GM13976 (cell line): ENCODE measurements around the gene ZMYM1.
"Not testable (repeated sequence)": the region's sequence is repeated elsewhere in the genome, so short reads cannot be mapped to it uniquely, and the experiment has no call there.

Experiments
- DNase-seq: peaks from one replicate; pipeline ENCODE4 v3.0.0; 2012; ENCODE audit warnings: low spot score
- CTCF ChIP-seq: IDR thresholded peaks from 2 replicates; pipeline ENCODE4 v1.5.1; 2012; ENCODE audit warnings: borderline replicate concordance, mild to moderate bottlenecking; ENCODE audit not compliant: insufficient read depth; ENCODE audit errors: extremely low read depth, missing control alignments, control extremely low read depth
- in situ Hi-C: fragments of 300-500 bp; cut with MboI; formaldehyde crosslinking; loops from one replicate; pipeline ENCODE4 v1.12.0; 2022; ENCODE audit warnings: low sequenced_read_pairs, mixed read lengths, inconsistent platforms; ENCODE audit not compliant: unreplicated experiment

Gene ZMYM1

GRCh38 chr1:35129080-35129479 is 49.9 kb downstream of the ZMYM1 start:
- no peak for DNase-seq
- in situ Hi-C loops = no loop called here
- TF ChIP-seq CTCF = no peak

GRCh38 chr1:35136780-35137179 is 57.6 kb downstream of the ZMYM1 start:
- DNase-seq = no peak
- in situ Hi-C loops = no loop called here
- no peak for TF ChIP-seq CTCF

- in situ Hi-C loops, DNase-seq: not testable (repeated sequence)
Observed at GRCh38 chr1:35137590-35137989, 58.4 kb downstream of the ZMYM1 start.

- DNase-seq, in situ Hi-C loops: not testable (repeated sequence)
Observed at GRCh38 chr1:35142294-35142693, 63.1 kb downstream of the ZMYM1 start.

- in situ Hi-C loops, DNase-seq: not testable (repeated sequence)
Observed at GRCh38 chr1:35142728-35143127, 63.5 kb downstream of the ZMYM1 start.

- DNase-seq = no peak
- in situ Hi-C loops = no loop called here
- TF ChIP-seq CTCF = no peak
Observed at GRCh38 chr1:35143737-35144508, 64.7 kb downstream of the ZMYM1 start.

GRCh38 chr1:35145892-35146549 is 66.8 kb downstream of the ZMYM1 start:
- in situ Hi-C loops, DNase-seq: not testable (repeated sequence)

- no peak for TF ChIP-seq CTCF
- in situ Hi-C loops = no loop called here
- DNase-seq = no peak
Observed at GRCh38 chr1:35151220-35151619, 72.0 kb downstream of the ZMYM1 start.

GRCh38 chr1:35164893-35165292 is 85.7 kb downstream of the ZMYM1 start:
- in situ Hi-C loops = no loop called here
- DNase-seq = no peak
- TF ChIP-seq CTCF = no peak
